ENCODE data around the gene RAE1. TPM values are rescaled to one million over a fixed set of nuclear protein-coding genes. Genes with fewer than 3 reads are reported as not detected.

RAE1 gene
- total RNA-seq, 1 donor from 2014 or later: 59.2 TPM

- Mint-ChIP-seq H3K9me3 (no peaks in the 10 kb centered on the region), H3K36me3 (ENCODE audit: low read depth) (no peaks in the 10 kb centered on the region), H3K4me3 (no peak overlapping the region), H3K27me3 (ENCODE audit: insufficient read depth) (peaks cover 7% of the 10 kb centered on the region), H3K4me1 (ENCODE audit: low read depth) (no peaks in the 10 kb centered on the region), H3K27ac (no peak overlapping the region)
- no peak for DNase-seq (ENCODE audit: low spot score)
- intact Hi-C loops (cut with micrococcal nuclease): no loop called here
These were observed 33.7 kb upstream of the RAE1 start for GRCh38 chr20:57317316-57317788.

GRCh38 chr20:57317789-57318371 lies 33.2 kb upstream of the RAE1 start:
- H3K27me3 Mint-ChIP-seq (ENCODE audit: insufficient read depth): peaks cover 12% of the 10 kb centered on the region
- intact Hi-C loops (cut with micrococcal nuclease): no loop called here
- H3K4me3 Mint-ChIP-seq: no peak overlapping the region
- H3K9me3 Mint-ChIP-seq: no peaks in the 10 kb centered on the region
- no peaks in the 10 kb centered on the region for H3K4me1 Mint-ChIP-seq (ENCODE audit: low read depth)
- DNase-seq (ENCODE audit: low spot score): no peak
- H3K27ac Mint-ChIP-seq: no peak overlapping the region
- no peaks in the 10 kb centered on the region for H3K36me3 Mint-ChIP-seq (ENCODE audit: low read depth)

- H3K27ac Mint-ChIP-seq: no peak overlapping the region
- intact Hi-C loops (cut with micrococcal nuclease): no loop called here
- H3K9me3 Mint-ChIP-seq: no peaks in the 10 kb centered on the region
- no peak for DNase-seq (ENCODE audit: low spot score)
- H3K27me3 Mint-ChIP-seq (ENCODE audit: insufficient read depth): peaks cover 22% of the 10 kb centered on the region
- H3K36me3 Mint-ChIP-seq (ENCODE audit: low read depth): no peaks in the 10 kb centered on the region
- no peaks in the 10 kb centered on the region for H3K4me1 Mint-ChIP-seq (ENCODE audit: low read depth)
- no peak overlapping the region for H3K4me3 Mint-ChIP-seq
These were observed 31.5 kb upstream of the RAE1 start for GRCh38 chr20:57319584-57319983.

GRCh38 chr20:57320358-57320757 lies 30.7 kb upstream of the RAE1 start:
- no peak overlapping the region for H3K27ac Mint-ChIP-seq
- no peaks in the 10 kb centered on the region for H3K36me3 Mint-ChIP-seq (ENCODE audit: low read depth)
- H3K27me3 Mint-ChIP-seq (ENCODE audit: insufficient read depth): peaks cover 29% of the 10 kb centered on the region
- intact Hi-C loops (cut with micrococcal nuclease): no loop called here
- no peaks in the 10 kb centered on the region for H3K9me3 Mint-ChIP-seq
- no peak for DNase-seq (ENCODE audit: low spot score)
- no peaks in the 10 kb centered on the region for H3K4me1 Mint-ChIP-seq (ENCODE audit: low read depth)
- no peak overlapping the region for H3K4me3 Mint-ChIP-seq

DNA sequence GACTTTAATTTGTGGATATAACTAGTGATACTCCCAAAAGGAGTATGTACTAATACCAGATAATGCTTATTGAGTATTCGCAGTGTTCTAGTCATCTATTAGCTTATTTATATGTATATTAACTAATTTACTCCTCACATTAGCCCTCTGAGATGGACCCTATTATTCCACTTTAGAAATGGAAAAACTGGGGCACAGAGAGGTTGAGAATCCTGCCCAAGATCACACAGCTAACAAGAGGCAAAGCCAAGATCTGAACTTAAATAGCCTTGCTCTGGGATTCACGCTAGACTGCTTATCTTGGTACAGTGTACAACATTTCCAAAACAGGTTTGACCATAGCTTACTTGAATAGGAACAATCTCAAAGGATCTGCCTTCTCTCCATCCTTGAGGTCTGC lies 29.9 kb upstream of the RAE1 start:
- intact Hi-C loops (cut with micrococcal nuclease): no loop called here
- Mint-ChIP-seq H3K27ac (no peak overlapping the region), H3K4me1 (ENCODE audit: low read depth) (no peaks in the 10 kb centered on the region), H3K36me3 (ENCODE audit: low read depth) (no peaks in the 10 kb centered on the region), H3K27me3 (ENCODE audit: insufficient read depth) (peaks cover 29% of the 10 kb centered on the region), H3K4me3 (no peak overlapping the region), H3K9me3 (no peaks in the 10 kb centered on the region)
- no peak for DNase-seq (ENCODE audit: low spot score)

DNA sequence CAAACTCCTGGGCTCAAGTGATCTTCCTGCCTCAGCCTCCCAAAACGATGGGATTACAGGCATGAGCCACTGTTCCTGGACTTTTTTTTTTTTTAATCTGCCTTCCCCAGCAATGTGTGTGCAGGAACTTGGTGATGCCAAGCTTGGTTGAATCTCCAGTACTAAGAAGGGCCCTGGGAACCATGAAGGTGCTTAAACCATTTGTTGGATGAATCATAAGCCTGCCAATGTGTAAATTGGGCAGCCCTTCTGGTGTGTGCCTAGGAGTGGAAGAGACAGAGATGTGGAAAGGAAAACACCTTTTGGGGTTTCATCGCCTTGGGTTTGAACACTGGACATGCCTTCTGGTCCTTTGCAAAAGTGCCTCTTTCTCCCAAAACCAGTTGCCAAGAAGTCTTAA lies 28.6 kb upstream of the RAE1 start:
- no peaks in the 10 kb centered on the region for H3K4me1 Mint-ChIP-seq (ENCODE audit: low read depth)
- H3K36me3 Mint-ChIP-seq (ENCODE audit: low read depth): no peaks in the 10 kb centered on the region
- no peak overlapping the region for H3K4me3 Mint-ChIP-seq
- no peak overlapping the region for H3K27ac Mint-ChIP-seq
- H3K27me3 Mint-ChIP-seq (ENCODE audit: insufficient read depth): peaks cover 36% of the 10 kb centered on the region
- DNase-seq (ENCODE audit: low spot score): no peak
- intact Hi-C loops (cut with micrococcal nuclease): no loop called here
- no peaks in the 10 kb centered on the region for H3K9me3 Mint-ChIP-seq

- no peak overlapping the region for H3K27ac Mint-ChIP-seq
- intact Hi-C loops (cut with micrococcal nuclease): no loop called here
These were observed 28.0 kb upstream of the RAE1 start for GRCh38 chr20:57323034-57323433.

DNA sequence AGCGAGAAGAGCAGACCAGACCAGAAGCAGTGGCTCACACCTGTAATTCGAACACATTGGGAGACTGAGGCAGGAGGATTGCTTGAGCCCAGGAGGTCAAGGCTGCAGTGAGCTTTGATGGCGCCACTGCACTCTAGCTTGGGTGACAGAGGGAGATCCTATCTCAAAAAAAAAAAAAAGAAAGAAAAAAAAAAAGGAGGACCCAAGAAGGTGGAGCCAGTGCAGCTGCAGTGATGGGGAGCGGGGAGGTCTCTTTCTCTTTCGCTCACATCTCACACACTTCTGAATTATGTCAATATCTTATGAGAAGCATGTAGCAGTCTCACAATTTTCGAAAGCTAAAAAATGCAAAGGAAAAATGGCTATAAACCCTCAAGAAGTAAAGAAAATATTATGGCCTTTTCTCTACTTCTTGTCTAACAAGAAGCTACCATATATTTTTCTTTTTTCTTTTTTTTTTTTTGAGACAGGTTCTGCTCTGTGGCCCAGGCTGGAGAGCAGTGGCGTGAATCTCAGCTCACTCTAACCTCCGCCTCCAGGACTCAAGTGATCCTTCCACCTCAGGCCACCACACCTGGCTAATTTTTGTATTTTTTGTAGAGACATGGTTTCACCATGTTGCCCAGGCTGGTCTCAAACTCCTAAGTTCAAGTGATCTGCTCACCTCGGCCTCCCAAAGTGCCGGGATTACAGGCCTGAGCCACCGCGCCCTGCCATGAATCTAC lies 25.3 kb upstream of the RAE1 start:
- intact Hi-C loops (cut with micrococcal nuclease): no loop called here
- Mint-ChIP-seq H3K36me3 (ENCODE audit: low read depth) (no peaks in the 10 kb centered on the region), H3K27ac (no peak overlapping the region), H3K9me3 (no peaks in the 10 kb centered on the region), H3K4me3 (no peak overlapping the region), H3K27me3 (ENCODE audit: insufficient read depth) (peaks cover 37% of the 10 kb centered on the region), H3K4me1 (ENCODE audit: low read depth) (no peaks in the 10 kb centered on the region)
- no peak for DNase-seq (ENCODE audit: low spot score)

More at GRCh38 chr20:57323034-57323433, 28.0 kb upstream of the RAE1 start:
- Mint-ChIP-seq H3K4me3 (no peak overlapping the region), H3K27me3 (ENCODE audit: insufficient read depth) (peaks cover 36% of the 10 kb centered on the region), H3K4me1 (ENCODE audit: low read depth) (no peaks in the 10 kb centered on the region), H3K9me3 (no peaks in the 10 kb centered on the region), H3K36me3 (ENCODE audit: low read depth) (no peaks in the 10 kb centered on the region)
- no peak for DNase-seq (ENCODE audit: low spot score)

DNA sequence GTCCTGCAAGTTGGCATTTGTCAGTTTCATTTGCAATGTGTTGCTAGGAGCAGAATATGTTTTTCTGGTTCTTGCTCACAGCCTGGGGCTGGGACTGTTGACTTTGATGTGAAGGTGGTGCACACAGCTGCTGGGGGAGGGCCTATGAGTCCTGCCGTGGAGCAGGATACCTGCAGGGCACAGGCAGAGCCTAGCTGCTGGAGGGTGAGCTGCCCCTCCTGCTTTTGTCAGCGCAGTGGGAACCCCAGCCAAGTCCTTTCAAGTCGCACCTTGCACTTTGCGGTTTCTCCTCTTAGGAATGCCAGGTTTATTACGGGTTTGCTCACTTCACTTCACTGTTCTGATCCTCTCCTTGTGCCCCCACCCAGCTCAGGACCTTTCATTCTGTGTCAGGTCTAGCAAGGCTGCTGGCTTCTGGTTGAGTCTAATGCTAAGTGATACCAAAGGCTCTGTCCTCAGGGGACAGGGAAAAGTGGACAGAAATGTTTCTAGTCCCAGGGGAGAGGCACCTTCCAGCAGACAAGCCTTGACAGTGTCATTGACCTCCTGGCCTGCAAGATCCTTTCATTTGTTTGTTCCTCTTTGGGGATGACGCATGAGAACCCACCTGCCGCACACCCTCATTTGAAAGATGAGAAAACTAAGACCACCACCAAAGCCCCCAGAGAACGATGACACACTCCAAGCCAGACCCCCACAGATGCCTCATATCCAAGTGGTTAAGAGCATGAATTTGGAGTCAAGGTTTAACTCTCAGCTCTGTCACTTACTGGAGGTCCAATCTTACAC lies 24.2 kb upstream of the RAE1 start:
- DNase-seq (ENCODE audit: low spot score): no peak
- no peaks in the 10 kb centered on the region for H3K36me3 Mint-ChIP-seq (ENCODE audit: low read depth)
- H3K27ac Mint-ChIP-seq: no peak overlapping the region
- intact Hi-C loops (cut with micrococcal nuclease): no loop called here
- no peaks in the 10 kb centered on the region for H3K9me3 Mint-ChIP-seq
- H3K4me3 Mint-ChIP-seq: no peak overlapping the region
- no peaks in the 10 kb centered on the region for H3K4me1 Mint-ChIP-seq (ENCODE audit: low read depth)
- peaks cover 38% of the 10 kb centered on the region for H3K27me3 Mint-ChIP-seq (ENCODE audit: insufficient read depth)

DNA sequence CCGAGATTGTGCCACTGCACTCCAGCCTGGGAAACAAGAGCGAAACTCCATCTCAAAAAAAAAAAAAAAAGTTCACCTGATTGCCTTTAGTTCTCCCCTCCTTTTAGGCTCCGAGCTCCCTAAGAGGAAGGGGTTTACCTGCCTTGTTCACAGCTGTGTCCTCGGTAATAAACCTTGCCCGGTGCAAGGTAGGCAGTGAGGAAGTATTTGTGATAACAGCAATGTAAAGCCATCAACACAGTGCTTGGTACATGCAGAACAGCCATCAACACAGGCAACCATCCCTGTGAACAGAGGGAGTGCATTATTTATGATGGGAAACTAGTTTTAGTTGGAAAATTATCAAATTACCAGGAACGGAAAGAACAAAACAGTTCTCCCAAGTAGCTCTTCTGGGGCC lies 23.2 kb upstream of the RAE1 start:
- intact Hi-C loops (cut with micrococcal nuclease): no loop called here
- H3K4me1 Mint-ChIP-seq (ENCODE audit: low read depth): no peaks in the 10 kb centered on the region
- no peaks in the 10 kb centered on the region for H3K36me3 Mint-ChIP-seq (ENCODE audit: low read depth)
- no peak for DNase-seq (ENCODE audit: low spot score)
- H3K27me3 Mint-ChIP-seq (ENCODE audit: insufficient read depth): peaks cover 37% of the 10 kb centered on the region
- H3K4me3 Mint-ChIP-seq: no peak overlapping the region
- H3K27ac Mint-ChIP-seq: no peak overlapping the region
- H3K9me3 Mint-ChIP-seq: no peaks in the 10 kb centered on the region

- no peak for DNase-seq (ENCODE audit: low spot score)
- peaks cover 34% of the 10 kb centered on the region for H3K27me3 Mint-ChIP-seq (ENCODE audit: insufficient read depth)
- no peaks in the 10 kb centered on the region for H3K4me1 Mint-ChIP-seq (ENCODE audit: low read depth)
- intact Hi-C loops (cut with micrococcal nuclease): no loop called here
- H3K36me3 Mint-ChIP-seq (ENCODE audit: low read depth): no peaks in the 10 kb centered on the region
- no peaks in the 10 kb centered on the region for H3K9me3 Mint-ChIP-seq
- H3K27ac Mint-ChIP-seq: no peak within 1 kb of the TSS
- no peak within 1 kb of the TSS for H3K4me3 Mint-ChIP-seq
These were observed 21.3 kb upstream of the RAE1 start, which contains the start of gene SPO11 for GRCh38 chr20:57329608-57330221. Gene SPO11 (plus strand): TSS chr20:57329803. CDS start chr20:57329868, 65 bp downstream.

DNA sequence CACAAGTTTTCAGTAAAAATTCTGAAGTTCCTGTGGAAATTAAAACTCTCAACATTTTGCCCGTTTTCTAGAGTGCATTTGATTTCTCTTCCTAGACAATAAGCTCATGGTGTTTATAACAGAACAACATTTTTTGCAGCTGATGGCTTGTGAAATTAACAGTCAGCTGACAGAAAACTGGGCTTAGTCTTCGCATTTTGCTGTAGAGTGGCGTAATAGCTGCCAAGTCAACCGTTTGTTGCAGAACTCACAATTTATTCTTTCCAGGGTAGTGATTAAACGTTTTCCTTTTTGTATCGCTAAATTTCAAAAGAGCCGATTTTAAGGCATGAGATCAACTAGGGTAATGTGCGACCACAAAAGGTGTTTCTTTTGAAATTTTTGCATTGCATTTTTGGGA lies 20.1 kb upstream of the RAE1 start:
- H3K36me3 Mint-ChIP-seq (ENCODE audit: low read depth): no peaks in the 10 kb centered on the region
- H3K4me1 Mint-ChIP-seq (ENCODE audit: low read depth): no peaks in the 10 kb centered on the region
- DNase-seq (ENCODE audit: low spot score): no peak
- intact Hi-C loops (cut with micrococcal nuclease): no loop called here
- no peak overlapping the region for H3K27ac Mint-ChIP-seq
- peaks cover 29% of the 10 kb centered on the region for H3K27me3 Mint-ChIP-seq (ENCODE audit: insufficient read depth)
- H3K9me3 Mint-ChIP-seq: no peaks in the 10 kb centered on the region
- no peak overlapping the region for H3K4me3 Mint-ChIP-seq
